Heart left ventricle (tissue), 16 donors: Measurements from ENCODE around the gene PCYT2. TPM values are rescaled to one million over a fixed set of nuclear protein-coding genes. Genes with fewer than 3 reads are reported as not detected.
A peak's percentile ranks its signal among the peaks of the same experiment; 100 is the strongest.

ENCODE experiments used
- ATAC-seq, 4 donors: fragments of 200-7000 bp; cut with Tn5 transposase; one replicate each; pipeline ENCODE4 v1.9.1; 2020 to 2022; ENCODE audit warnings: moderate library complexity in 4 of 4, mild to moderate bottlenecking in 3 of 4, moderate number of reproducible peaks in 1 of 4
- DNase-seq, 5 donors: peaks; one replicate each; pipeline ENCODE4 v3.0.0-alpha.2; 2020
- H3K27ac ChIP-seq, 12 donors: fragments of 200-600 bp; sonication (generic) in 4 of 12; one replicate each; pipeline versions ENCODE4 v1.5.0 to v1.8.0; 2016 to 2022; ENCODE audit warnings: mild to moderate bottlenecking in 2 of 12
- H3K27me3 ChIP-seq, 9 donors: fragments of 200-600 bp; sonication (generic) in 2 of 9; one replicate each; pipeline versions ENCODE4 v1.5.1 to v1.8.0; 2016 to 2022; ENCODE audit warnings: mild to moderate bottlenecking in 3 of 9
- H3K36me3 ChIP-seq, 9 donors: fragments of 200-600 bp; sonication (generic) in 2 of 9; one replicate each; pipeline versions ENCODE4 v1.5.0 to v1.8.0; 2018 to 2022; ENCODE audit warnings: mild to moderate bottlenecking in 2 of 9
- H3K4me1 ChIP-seq, 12 donors: fragments of 200-600 bp; sonication (generic) in 4 of 12; one replicate each; pipeline versions ENCODE4 v1.5.0 to v1.8.0; 2016 to 2022; ENCODE audit warnings: mild to moderate bottlenecking in 3 of 12
- H3K4me3 ChIP-seq, 12 donors: fragments of 200-600 bp; sonication (generic) in 4 of 12; one replicate each; pipeline versions ENCODE4 v1.5.0 to v1.8.0; 2017 to 2022; ENCODE audit warnings: mild to moderate bottlenecking in 9 of 12, moderate library complexity in 4 of 12
- H3K9me3 ChIP-seq, 12 donors: fragments of 200-600 bp; sonication (generic) in 4 of 12; one replicate each; pipeline versions ENCODE4 v1.5.0 to v1.8.0; 2016 to 2022; ENCODE audit warnings: mild to moderate bottlenecking in 1 of 12
- POLR2A ChIP-seq, 2 donors: fragments of 450-650 bp; IDR thresholded peaks; one replicate each; pipeline ENCODE4 v1.6.1; 2017; ENCODE audit warnings: antibody characterized with exemption in 2 of 2, mild to moderate bottlenecking in 2 of 2, moderate library complexity in 2 of 2
- WGBS, 4 donors: extraction: QIAGEN DNeasy Blood & Tissue Kit in 2 of 4; methylation state at CpG; one replicate each; pipeline versions ENCODE4 v1.1.5 to v1.1.7; 2013 to 2018; 5-methylcytosine and 5-hydroxymethylcytosine counted together
- intact Hi-C, 10 donors: fragments of 100-400 bp; cut with DNase I; formaldehyde crosslinking; loops; one replicate each; pipeline versions ENCODE4 v1.11.1 to v1.14.2; 2022
- polyA plus RNA-seq, 2 donors: library from polyadenylated mRNA; stranded (reverse); fragments of 200-250 nt; gene quantifications; one replicate each; pipeline ENCODE4 v1.2.3, GENCODE V29; 2013
- total RNA-seq, 9 donors: library from RNA; depleted of rRNA in 2 of 9; stranded (reverse); fragments of >200 nt in 2 of 9; fragmentation: NEBNext Ultra II Directional in 3 of 9; extraction: Animal tissue kit (Norgen Biotek cat#: 25700) in 3 of 9; gene quantifications; one replicate each; pipeline versions ENCODE4 v1.1.0 to v1.2.4, GENCODE V29; 2016 to 2023
- TF ChIP-seq, protein P1 (sequence below), 12 donors: fragments of 200-600 bp; sonication (generic) in 4 of 12; IDR thresholded peaks; one replicate each; pipeline versions ENCODE4 v1.5.0 to v1.8.0; 2018 to 2022; ENCODE audit warnings: antibody characterized with exemption in 12 of 12, mild to moderate bottlenecking in 5 of 12
- donor health status: ischemic (EF 13 %, LVEDD 7.1; RV severe dilation, severe dysfunction).
- donor health status: healthy with polysubstance abuse.
- donor health status: DM: no; HTN: yes; CAD: no.
- donor health status: DM: no; HTN: no; CAD: no.
- donor health status: ischemic (EF 25% LVEDD 6.9; RV normal size, moderate dysfunction).
- donor health status: ischemic (EF 25% LVEDD 5.7; RV mildly dilated, moderate dysfunction).
- donor health status: healthy.
- donor health status: DM: yes; HTN: yes; CAD: no.
- donor health status: ischemic (EF 35%, LVEDD 5.7; RV mildly dilated, moderate dysfunction).
- donor health status: nonischemic (EF 11% LVEDD 7.7; RV severe dilation, severe dysfunction).
- donor health status: DM: yes; HTN: yes; CAD: no.
- donor health status: PGD.
- donor health status: ischemic (EF 29% LVEDD 5.4; RV normal size, mild dysfunction).
- donor health status: nonischemic (EF 23%, LVEDD 6.1; RV moderate dilation, normal function).

PCYT2 gene
- total and polyA plus RNA-seq, 11 donors: 28.8 to 85.5 (median 49.7) TPM

DNA sequence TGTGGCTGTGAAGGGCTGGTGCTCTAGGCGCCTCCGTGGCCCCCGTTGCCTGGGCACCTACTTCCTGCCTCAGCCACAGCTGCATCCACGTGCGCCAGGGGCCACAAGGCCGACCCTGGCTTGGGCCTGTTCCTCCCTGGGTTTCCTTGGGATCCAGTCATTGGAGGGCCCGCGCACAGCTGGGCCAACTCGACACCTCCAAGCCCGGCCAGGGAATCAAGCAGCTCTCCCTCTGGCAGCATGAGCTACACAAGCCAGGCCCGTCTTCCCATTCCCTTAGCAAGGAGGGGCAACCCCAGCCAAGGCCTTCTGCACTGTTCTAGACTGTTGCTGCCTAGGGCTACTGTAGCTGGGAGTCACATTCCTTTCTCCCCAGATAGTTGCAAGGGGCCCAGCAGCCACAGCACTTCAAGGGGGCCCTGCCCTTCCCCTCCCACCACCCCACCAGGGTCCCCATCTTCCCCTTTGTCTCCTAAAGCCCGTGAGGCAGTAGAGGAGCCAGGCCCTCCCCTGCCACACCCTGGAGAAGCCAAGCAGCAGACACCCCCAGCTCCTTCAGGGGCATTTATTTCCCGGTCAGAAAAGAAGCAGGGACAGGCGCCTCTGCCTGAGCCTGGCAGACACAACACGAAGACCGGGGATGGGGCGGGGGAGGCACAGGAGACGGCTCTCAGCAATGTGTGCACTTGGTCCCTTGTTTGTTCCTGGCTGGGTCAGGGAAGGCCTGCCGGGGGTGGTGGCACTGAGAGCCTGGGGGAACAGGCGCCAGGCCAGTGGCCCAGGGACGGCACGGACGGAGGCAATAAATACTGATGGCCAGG, 43.8 kb downstream of the PCYT2 start:
- TF ChIP-seq, protein P1, sequence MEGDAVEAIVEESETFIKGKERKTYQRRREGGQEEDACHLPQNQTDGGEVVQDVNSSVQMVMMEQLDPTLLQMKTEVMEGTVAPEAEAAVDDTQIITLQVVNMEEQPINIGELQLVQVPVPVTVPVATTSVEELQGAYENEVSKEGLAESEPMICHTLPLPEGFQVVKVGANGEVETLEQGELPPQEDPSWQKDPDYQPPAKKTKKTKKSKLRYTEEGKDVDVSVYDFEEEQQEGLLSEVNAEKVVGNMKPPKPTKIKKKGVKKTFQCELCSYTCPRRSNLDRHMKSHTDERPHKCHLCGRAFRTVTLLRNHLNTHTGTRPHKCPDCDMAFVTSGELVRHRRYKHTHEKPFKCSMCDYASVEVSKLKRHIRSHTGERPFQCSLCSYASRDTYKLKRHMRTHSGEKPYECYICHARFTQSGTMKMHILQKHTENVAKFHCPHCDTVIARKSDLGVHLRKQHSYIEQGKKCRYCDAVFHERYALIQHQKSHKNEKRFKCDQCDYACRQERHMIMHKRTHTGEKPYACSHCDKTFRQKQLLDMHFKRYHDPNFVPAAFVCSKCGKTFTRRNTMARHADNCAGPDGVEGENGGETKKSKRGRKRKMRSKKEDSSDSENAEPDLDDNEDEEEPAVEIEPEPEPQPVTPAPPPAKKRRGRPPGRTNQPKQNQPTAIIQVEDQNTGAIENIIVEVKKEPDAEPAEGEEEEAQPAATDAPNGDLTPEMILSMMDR (IDR thresholded peaks at IDR 0.05): no peak
- TF ChIP-seq POLR2A (IDR thresholded peaks at IDR 0.05): no peak
- Histone ChIP-seq H3K9me3 (no peaks in the 10 kb centered on the region), H3K4me3 (no peak overlapping the region), H3K27ac (peak overlapping the region in 8 of 12 donors; percentile 1 to 98 (median 32)), H3K27me3 (no peaks in the 10 kb centered on the region), H3K4me1 (peaks cover 4 to 69% (median 58%) of the 10 kb centered on the region in 12 donors), H3K36me3 (peaks cover 0 to 51% (median 22%) of the 10 kb centered on the region in 9 donors)
- 47 to 69% (median 56%) methylated on average over 22 to 23 of the region's 23 CpGs for WGBS, 4 donors
- DNase-seq (no peak), ATAC-seq (peak in 3 of 4 donors; percentile 0 to 8 (median 1))
- intact Hi-C loops: loop anchor here in 2 of 10 donors (10.0 kb wide), 2 partner anchors 157 to 353 kb away; partner anchors contain the start of genes ACTG1 (in 1 of the 2), CENPX (in 1 of the 2) and LRRC45 (in 1 of the 2)

- Histone ChIP-seq H3K36me3 (peaks cover 0 to 51% (median 22%) of the 10 kb centered on the region in 9 donors), H3K4me1 (peaks cover 4 to 70% (median 60%) of the 10 kb centered on the region in 12 donors), H3K27me3 (no peaks in the 10 kb centered on the region), H3K9me3 (no peaks in the 10 kb centered on the region), H3K4me3 (no peak overlapping the region), H3K27ac (peak overlapping the region in 7 of 12 donors; percentile 25 to 98 (median 35))
- DNase-seq (no peak), ATAC-seq (no peak)
- WGBS, 4 donors: 68 to 76% (median 72%) methylated on average over 3 to 18 of the region's 18 CpGs
- intact Hi-C loops: loop anchor here in 2 of 10 donors (10.0 kb wide), 2 partner anchors 158 to 352 kb away; partner anchors contain the start of genes ACTG1 (in 1 of the 2), CENPX (in 1 of the 2) and LRRC45 (in 1 of the 2)
- TF ChIP-seq, protein P1 (IDR thresholded peaks at IDR 0.05): no peak
- TF ChIP-seq POLR2A (IDR thresholded peaks at IDR 0.05): no peak
Observed at GRCh38 chr17:81866440-81867169, 44.6 kb downstream of the PCYT2 start.

DNA sequence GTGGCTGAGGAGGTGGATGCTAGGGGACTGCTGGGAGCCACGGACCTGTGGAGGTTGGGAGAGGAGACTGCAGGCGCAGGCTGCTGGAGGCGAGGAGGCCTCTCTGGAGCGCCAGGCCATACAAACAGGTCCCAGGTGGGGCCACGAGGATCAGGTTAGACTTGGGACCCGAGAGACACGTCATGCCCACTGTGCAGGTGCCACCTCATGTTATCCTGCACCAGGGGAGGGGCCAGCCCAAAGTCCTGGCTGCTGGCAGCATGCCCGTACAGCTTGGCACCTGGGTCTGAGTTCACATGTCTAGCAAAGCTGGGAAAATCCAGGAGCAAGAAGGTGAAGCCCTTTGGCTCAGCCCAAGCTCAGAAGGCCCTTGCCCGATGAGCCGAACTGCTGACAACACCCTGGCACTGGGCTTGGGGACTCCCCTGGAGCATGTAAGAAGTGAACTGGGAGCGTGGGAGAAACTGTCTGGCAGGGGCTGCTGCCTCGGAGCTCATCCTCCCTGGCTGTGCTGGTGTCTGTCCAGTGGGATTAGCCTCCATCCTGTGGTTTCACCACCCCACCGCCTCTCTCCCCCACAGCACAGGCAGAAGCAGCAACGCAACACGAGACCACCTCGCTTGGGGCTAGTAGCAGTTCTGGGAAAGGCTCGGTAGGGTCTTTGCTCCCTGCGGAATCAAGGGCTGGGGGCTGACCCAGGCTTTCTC, 45.3 kb downstream of the PCYT2 start:
- ATAC-seq (no peak), DNase-seq (no peak)
- Histone ChIP-seq H3K4me3 (no peak overlapping the region), H3K27ac (peak overlapping the region in 4 of 12 donors; percentile 20 to 98 (median 48)), H3K9me3 (no peaks in the 10 kb centered on the region), H3K36me3 (peaks cover 0 to 51% (median 22%) of the 10 kb centered on the region in 9 donors), H3K27me3 (no peaks in the 10 kb centered on the region), H3K4me1 (peaks cover 4 to 73% (median 62%) of the 10 kb centered on the region in 12 donors)
- intact Hi-C loops: loop anchor here in 2 of 10 donors (10.0 kb wide), 2 partner anchors 159 to 351 kb away; partner anchors contain the start of genes ACTG1 (in 1 of the 2), CENPX (in 1 of the 2) and LRRC45 (in 1 of the 2)
- TF ChIP-seq, protein P1 (IDR thresholded peaks at IDR 0.05): no peak
- no peak for TF ChIP-seq POLR2A (IDR thresholded peaks at IDR 0.05)
- WGBS, 4 donors: 61 to 68% (median 66%) methylated on average over 17 to 18 of the region's 18 CpGs
